Measurements from ENCODE around the gene JAG2. TPM values are rescaled to one million over a fixed set of nuclear protein-coding genes. Genes with fewer than 3 reads are reported as not detected.

The JAG2 gene
- total RNA-seq, 1 experiment from 2014 or later, result 17.9 TPM

DNA sequence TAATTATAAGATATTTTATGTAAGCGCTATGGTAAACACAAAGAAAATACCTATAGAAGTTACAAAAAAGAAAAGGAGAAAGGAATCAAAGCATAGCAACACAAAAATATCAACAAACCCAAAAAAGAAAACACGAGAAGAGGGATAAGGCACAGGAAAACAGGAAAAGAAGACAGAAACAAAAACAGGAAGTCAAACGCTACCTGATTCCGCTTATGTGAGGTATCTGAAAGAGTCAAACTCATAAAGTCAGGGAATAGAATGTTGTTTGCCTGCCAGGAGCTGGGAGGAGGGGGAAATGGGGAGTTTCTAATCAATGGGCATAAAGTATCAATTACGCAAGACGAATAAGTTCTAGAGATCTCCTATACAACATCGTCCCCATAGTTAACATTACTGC, 63.4 kb downstream of the JAG2 start:
- H3K27me3 ChIP-seq (ENCODE audit: control insufficient read depth, insufficient read depth, low read length), result no peaks in the 10 kb centered on the region
- no peaks in the 10 kb centered on the region for H3K36me3 ChIP-seq (replicated peaks; ENCODE audit: control insufficient read depth, insufficient read depth, low read length)
- no peak for DNase-seq
- no peak overlapping the region for H3K4me3 ChIP-seq (ENCODE audit: insufficient read depth, low read depth, low read length)

GRCh38 chr14:105102893-105103292, 65.7 kb downstream of the JAG2 start:
- DNase-seq, result no peak
- no peaks in the 10 kb centered on the region for H3K27me3 ChIP-seq (ENCODE audit: control insufficient read depth, insufficient read depth, low read length)
- H3K4me3 ChIP-seq (ENCODE audit: insufficient read depth, low read depth, low read length), result no peak overlapping the region
- H3K36me3 ChIP-seq (replicated peaks; ENCODE audit: control insufficient read depth, insufficient read depth, low read length), result no peaks in the 10 kb centered on the region

- no peaks in the 10 kb centered on the region for H3K36me3 ChIP-seq (replicated peaks; ENCODE audit: control insufficient read depth, insufficient read depth, low read length)
- no peaks in the 10 kb centered on the region for H3K27me3 ChIP-seq (ENCODE audit: control insufficient read depth, insufficient read depth, low read length)
- no peak overlapping the region for H3K4me3 ChIP-seq (ENCODE audit: insufficient read depth, low read depth, low read length)
- no peak for DNase-seq
Observed at GRCh38 chr14:105102361-105102870, 66.2 kb downstream of the JAG2 start.

DNA sequence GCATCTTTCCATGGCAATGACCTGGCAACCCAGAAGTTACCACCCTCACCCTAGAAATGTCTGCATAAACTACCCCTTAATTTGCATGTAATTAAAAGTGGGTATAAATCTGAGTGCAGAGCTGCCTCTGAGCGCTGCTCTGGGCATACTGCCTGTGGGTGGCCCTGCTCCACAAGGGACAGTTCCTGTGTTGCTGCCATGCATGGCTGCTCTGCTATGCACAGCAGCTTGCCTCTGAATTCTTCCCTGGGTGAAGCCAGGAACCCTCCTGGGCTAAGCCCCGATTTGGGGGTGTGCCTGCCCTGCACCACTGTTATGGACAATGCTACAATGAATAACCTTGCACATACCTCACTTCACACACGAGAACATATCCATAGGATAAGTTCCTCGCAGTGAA, 67.7 kb downstream of the JAG2 start:
- Histone ChIP-seq H3K4me3 (ENCODE audit: insufficient read depth, low read depth, low read length) (no peak overlapping the region), H3K36me3 (replicated peaks; ENCODE audit: control insufficient read depth, insufficient read depth, low read length) (no peaks in the 10 kb centered on the region), H3K27me3 (ENCODE audit: control insufficient read depth, insufficient read depth, low read length) (no peaks in the 10 kb centered on the region)
- DNase-seq, result no peak

GRCh38 chr14:105099778-105100177, 68.8 kb downstream of the JAG2 start:
- DNase-seq, result no peak
- Histone ChIP-seq H3K27me3 (ENCODE audit: control insufficient read depth, insufficient read depth, low read length) (no peaks in the 10 kb centered on the region; the same call in 1 of the 2 replicates), H3K4me3 (ENCODE audit: insufficient read depth, low read depth, low read length) (no peak overlapping the region), H3K36me3 (replicated peaks; ENCODE audit: control insufficient read depth, insufficient read depth, low read length) (no peaks in the 10 kb centered on the region)

GRCh38 chr14:105098316-105098715, 70.3 kb downstream of the JAG2 start:
- DNase-seq, result no peak
- H3K27me3 ChIP-seq (ENCODE audit: control insufficient read depth, insufficient read depth, low read length), result peaks cover 12% of the 10 kb centered on the region
- H3K4me3 ChIP-seq (ENCODE audit: insufficient read depth, low read depth, low read length), result no peak overlapping the region
- no peaks in the 10 kb centered on the region for H3K36me3 ChIP-seq (replicated peaks; ENCODE audit: control insufficient read depth, insufficient read depth, low read length)

- DNase-seq, result no peak
- peaks cover 15% of the 10 kb centered on the region for H3K27me3 ChIP-seq (ENCODE audit: control insufficient read depth, insufficient read depth, low read length)
Observed at GRCh38 chr14:105097794-105098127, 70.8 kb downstream of the JAG2 start.

DNA sequence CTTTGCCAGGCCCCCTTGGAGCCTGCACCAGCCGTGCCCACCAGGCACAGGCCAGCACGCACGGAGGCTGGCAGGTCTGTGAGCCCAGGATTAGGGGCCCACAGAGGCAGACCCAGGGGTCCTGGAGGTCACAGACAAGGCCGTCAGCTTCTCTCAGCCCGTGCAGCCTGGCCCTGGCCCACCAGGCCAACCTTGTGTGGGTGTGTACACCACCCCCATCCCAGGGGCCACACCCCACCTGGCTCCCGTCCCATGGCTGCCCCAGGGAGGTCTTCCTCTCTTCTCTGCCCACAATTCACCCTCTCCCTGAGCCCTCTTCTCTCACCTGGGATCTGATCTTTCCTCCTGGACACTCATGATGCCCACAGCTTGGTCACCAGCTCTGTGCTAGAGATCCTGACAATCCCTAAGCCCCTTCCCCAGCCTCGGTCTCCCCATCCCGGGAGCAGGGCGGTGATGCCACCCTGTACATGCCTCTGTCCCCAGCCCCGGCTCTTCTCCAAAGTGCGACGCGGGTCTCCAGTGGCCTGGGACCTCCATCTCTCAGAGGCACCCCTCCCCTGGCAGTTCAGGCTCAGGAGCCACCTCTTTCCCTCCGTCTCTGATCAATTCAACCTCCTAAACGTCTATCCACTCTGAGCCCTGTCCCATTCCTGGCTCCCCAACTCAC, 72.2 kb downstream of the JAG2 start:
- Histone ChIP-seq H3K36me3 (replicated peaks; ENCODE audit: control insufficient read depth, insufficient read depth, low read length) (no peaks in the 10 kb centered on the region), H3K27me3 (ENCODE audit: control insufficient read depth, insufficient read depth, low read length) (peaks cover 15% of the 10 kb centered on the region), H3K4me3 (ENCODE audit: insufficient read depth, low read depth, low read length) (no peak overlapping the region)
- no peak for DNase-seq

More at GRCh38 chr14:105097794-105098127, 70.8 kb downstream of the JAG2 start:
- Histone ChIP-seq H3K4me3 (ENCODE audit: insufficient read depth, low read depth, low read length) (no peak overlapping the region), H3K36me3 (replicated peaks; ENCODE audit: control insufficient read depth, insufficient read depth, low read length) (no peaks in the 10 kb centered on the region)

GRCh38 chr14:105095236-105095805, 73.3 kb downstream of the JAG2 start:
- Histone ChIP-seq H3K36me3 (replicated peaks; ENCODE audit: control insufficient read depth, insufficient read depth, low read length) (no peaks in the 10 kb centered on the region), H3K4me3 (ENCODE audit: insufficient read depth, low read depth, low read length) (no peak overlapping the region), H3K27me3 (ENCODE audit: control insufficient read depth, insufficient read depth, low read length) (peaks cover 15% of the 10 kb centered on the region)
- DNase-seq, result no peak

- peaks cover 15% of the 10 kb centered on the region for H3K27me3 ChIP-seq (ENCODE audit: control insufficient read depth, insufficient read depth, low read length)
Observed at GRCh38 chr14:105094193-105094907, 74.2 kb downstream of the JAG2 start.

GRCh38 chr14:105093431-105094192, 75.0 kb downstream of the JAG2 start:
- Histone ChIP-seq H3K27me3 (ENCODE audit: control insufficient read depth, insufficient read depth, low read length) (peaks cover 20% of the 10 kb centered on the region), H3K36me3 (replicated peaks; ENCODE audit: control insufficient read depth, insufficient read depth, low read length) (no peaks in the 10 kb centered on the region), H3K4me3 (ENCODE audit: insufficient read depth, low read depth, low read length) (peak overlapping the region; percentile 68)
- peak; percentile 98 for DNase-seq

More at GRCh38 chr14:105094193-105094907, 74.2 kb downstream of the JAG2 start:
- DNase-seq, result no peak
- Histone ChIP-seq H3K4me3 (ENCODE audit: insufficient read depth, low read depth, low read length) (peak overlapping the region; percentile 68), H3K36me3 (replicated peaks; ENCODE audit: control insufficient read depth, insufficient read depth, low read length) (no peaks in the 10 kb centered on the region)

DNA sequence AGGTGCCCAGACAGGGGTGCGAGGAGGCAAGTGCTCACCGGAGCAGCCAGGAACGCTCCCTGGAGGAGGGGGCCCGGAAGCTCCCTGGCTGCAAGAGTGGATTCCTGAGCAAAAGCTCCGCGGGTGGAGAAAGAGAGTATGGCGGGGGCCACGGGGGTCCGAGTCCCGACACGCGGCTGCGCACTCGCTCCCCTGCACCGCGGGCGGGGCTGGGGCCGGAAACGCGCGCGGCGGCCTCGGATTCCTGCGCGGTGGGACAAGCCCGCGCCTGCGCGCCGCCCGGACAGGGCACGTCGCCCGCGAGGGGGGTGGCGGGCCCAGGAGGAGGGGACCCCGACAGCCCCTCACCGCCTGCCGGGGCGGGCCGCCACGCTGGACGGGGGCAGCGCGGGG, 75.5 kb downstream of the JAG2 start:
- peaks cover 26% of the 10 kb centered on the region for H3K27me3 ChIP-seq (ENCODE audit: control insufficient read depth, insufficient read depth, low read length)
- peak overlapping the region; percentile 68 for H3K4me3 ChIP-seq (ENCODE audit: insufficient read depth, low read depth, low read length)

DNA sequence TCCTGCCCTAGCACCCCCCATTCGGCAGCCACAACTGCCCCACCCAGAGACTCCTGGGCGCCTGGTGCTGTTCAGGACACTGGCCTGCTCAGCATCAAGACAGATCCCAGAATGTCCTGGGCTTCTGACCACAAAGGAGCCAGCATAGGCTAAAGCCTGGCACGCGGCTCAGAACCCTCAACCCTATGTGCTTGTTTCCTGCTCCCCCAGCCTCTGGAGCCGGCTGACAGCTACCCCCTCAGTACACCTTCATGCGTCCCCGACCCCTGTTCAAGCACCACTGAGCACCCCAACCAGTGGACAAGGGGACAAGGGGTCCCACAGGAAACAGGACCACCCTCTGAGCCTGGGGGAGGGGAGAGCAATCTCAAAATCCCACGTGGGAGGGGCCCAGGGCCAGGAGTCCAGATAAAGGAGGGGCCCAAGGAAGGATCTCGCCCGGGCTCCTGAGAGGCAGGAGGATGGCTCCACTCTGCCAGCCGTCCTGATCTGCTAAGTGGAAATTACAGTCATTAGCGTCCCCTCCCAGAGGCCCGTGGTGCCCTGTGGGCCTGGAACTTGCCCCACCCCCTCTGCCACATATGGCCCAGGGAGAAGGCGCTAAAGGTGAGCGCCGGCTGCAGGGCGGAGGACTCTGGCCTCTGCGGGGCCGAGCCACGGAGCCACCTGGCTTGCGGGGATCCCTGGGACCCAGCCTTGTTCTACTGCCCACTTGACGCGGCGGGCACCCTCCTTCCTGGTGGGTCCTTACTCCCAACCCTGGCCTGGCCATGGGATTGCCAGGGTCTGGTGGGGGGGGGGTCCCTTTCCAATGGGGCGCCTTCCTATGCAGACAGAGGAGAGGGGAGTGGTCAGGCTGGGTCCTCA, 76.2 kb downstream of the JAG2 start:
- Histone ChIP-seq H3K36me3 (replicated peaks; ENCODE audit: control insufficient read depth, insufficient read depth, low read length) (no peaks in the 10 kb centered on the region), H3K4me3 (ENCODE audit: insufficient read depth, low read depth, low read length) (peak overlapping the region; percentile 68), H3K27me3 (ENCODE audit: control insufficient read depth, insufficient read depth, low read length) (peaks cover 32% of the 10 kb centered on the region)
- DNase-seq, result peak; percentile 76

More for the DNA sequence above, 75.5 kb downstream of the JAG2 start:
- no peak for DNase-seq
- no peaks in the 10 kb centered on the region for H3K36me3 ChIP-seq (replicated peaks; ENCODE audit: control insufficient read depth, insufficient read depth, low read length)
